Liver (tissue), 3 donors: ENCODE data around the gene DCC.

Source experiments
- TF ChIP-seq, protein P1 (sequence below): fragments of 150-350 bp; IDR thresholded peaks from 2 replicates; pipeline ENCODE4 v1.5.1; 2017; ENCODE audit warnings: improper control_type of control experiment, low read depth, low read length; ENCODE audit not compliant: missing input control
- TF ChIP-seq, protein P2 (sequence below): IDR thresholded peaks from 2 replicates; pipeline ENCODE4 v1.6.1; 2016; ENCODE audit warnings: antibody characterized with exemption
- TF ChIP-seq, protein P3 (sequence below): IDR thresholded peaks from 2 replicates; pipeline ENCODE4 v1.6.1; 2016; ENCODE audit warnings: antibody characterized with exemption, mild to moderate bottlenecking
- donor health status: healthy.
- donor health status: healthy.

DNA sequence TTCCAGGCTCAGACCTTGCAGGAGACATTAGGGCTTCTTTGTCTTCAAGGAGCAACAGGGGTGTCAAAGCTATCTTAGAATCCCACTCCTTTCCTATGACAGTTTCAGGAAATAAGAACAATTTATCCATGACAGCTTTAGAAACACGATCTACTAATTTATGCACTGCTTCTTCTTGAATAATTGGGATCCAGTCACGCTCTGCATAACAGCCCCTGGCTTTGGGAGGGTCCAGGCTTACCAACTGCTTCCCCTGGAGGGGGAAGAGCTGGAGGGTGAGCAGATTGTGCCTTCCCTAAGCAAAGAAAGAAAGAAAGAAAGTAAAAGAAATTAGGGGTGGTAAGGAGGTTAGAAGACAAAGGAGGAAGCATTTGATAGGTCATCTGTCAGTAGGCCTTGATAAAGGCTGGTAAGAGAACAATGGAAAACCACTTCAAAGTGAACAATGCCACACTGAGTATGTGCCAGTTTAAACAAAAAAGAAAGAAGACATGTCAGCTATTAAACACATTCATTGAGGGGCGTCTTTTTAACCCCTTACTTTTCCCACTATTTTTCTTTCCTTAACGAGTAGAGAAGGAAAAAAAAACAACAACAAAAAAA is 327.6 kb downstream of the DCC start:
- TF ChIP-seq, protein P1, sequence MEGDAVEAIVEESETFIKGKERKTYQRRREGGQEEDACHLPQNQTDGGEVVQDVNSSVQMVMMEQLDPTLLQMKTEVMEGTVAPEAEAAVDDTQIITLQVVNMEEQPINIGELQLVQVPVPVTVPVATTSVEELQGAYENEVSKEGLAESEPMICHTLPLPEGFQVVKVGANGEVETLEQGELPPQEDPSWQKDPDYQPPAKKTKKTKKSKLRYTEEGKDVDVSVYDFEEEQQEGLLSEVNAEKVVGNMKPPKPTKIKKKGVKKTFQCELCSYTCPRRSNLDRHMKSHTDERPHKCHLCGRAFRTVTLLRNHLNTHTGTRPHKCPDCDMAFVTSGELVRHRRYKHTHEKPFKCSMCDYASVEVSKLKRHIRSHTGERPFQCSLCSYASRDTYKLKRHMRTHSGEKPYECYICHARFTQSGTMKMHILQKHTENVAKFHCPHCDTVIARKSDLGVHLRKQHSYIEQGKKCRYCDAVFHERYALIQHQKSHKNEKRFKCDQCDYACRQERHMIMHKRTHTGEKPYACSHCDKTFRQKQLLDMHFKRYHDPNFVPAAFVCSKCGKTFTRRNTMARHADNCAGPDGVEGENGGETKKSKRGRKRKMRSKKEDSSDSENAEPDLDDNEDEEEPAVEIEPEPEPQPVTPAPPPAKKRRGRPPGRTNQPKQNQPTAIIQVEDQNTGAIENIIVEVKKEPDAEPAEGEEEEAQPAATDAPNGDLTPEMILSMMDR = no peak
- TF ChIP-seq, protein P2, sequence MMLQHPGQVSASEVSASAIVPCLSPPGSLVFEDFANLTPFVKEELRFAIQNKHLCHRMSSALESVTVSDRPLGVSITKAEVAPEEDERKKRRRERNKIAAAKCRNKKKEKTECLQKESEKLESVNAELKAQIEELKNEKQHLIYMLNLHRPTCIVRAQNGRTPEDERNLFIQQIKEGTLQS = no peak
- TF ChIP-seq, protein P3, sequence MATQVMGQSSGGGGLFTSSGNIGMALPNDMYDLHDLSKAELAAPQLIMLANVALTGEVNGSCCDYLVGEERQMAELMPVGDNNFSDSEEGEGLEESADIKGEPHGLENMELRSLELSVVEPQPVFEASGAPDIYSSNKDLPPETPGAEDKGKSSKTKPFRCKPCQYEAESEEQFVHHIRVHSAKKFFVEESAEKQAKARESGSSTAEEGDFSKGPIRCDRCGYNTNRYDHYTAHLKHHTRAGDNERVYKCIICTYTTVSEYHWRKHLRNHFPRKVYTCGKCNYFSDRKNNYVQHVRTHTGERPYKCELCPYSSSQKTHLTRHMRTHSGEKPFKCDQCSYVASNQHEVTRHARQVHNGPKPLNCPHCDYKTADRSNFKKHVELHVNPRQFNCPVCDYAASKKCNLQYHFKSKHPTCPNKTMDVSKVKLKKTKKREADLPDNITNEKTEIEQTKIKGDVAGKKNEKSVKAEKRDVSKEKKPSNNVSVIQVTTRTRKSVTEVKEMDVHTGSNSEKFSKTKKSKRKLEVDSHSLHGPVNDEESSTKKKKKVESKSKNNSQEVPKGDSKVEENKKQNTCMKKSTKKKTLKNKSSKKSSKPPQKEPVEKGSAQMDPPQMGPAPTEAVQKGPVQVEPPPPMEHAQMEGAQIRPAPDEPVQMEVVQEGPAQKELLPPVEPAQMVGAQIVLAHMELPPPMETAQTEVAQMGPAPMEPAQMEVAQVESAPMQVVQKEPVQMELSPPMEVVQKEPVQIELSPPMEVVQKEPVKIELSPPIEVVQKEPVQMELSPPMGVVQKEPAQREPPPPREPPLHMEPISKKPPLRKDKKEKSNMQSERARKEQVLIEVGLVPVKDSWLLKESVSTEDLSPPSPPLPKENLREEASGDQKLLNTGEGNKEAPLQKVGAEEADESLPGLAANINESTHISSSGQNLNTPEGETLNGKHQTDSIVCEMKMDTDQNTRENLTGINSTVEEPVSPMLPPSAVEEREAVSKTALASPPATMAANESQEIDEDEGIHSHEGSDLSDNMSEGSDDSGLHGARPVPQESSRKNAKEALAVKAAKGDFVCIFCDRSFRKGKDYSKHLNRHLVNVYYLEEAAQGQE = no peak
